PC-3 (cell line): ENCODE results near the gene BDNF. TPM values are rescaled to one million over a fixed set of nuclear protein-coding genes. Genes with fewer than 3 reads are reported as not detected.

Experiments
- ATAC-seq: fragments of 200-7000 bp; cut with Tn5 transposase; 2 replicates; pipeline ENCODE4 v1.9.1; 2020; ENCODE audit warnings: mild to moderate bottlenecking, moderate library complexity
- BruUV-seq: library from RNA; stranded (reverse); fragments of 400-500 nt; replicated peaks from 2 replicates; lab custom pipeline; 2021; lab: Mats Ljungman, UMichigan
- CTCF ChIA-PET: fragments of 300-600 bp; sonication (Branson Sonifier 250); formaldehyde crosslinking; loops from one replicate; lab custom pipeline; 2022; ENCODE audit warnings: antibody characterized with exemption; lab: Charles Lee
- POLR2A ChIA-PET: fragments of 300-600 bp; sonication (Branson Sonifier 250); formaldehyde crosslinking; loops from one replicate; lab custom pipeline; 2022; ENCODE audit warnings: antibody characterized with exemption; ENCODE audit not compliant: unreplicated experiment; lab: Charles Lee
- DNase-seq: peaks from one replicate; pipeline ENCODE4 v3.0.0-alpha.2; 2015
- H2AFZ ChIP-seq: fragments of 300-600 bp; sonication (generic); 2 replicates; pipeline ENCODE4 v1.6.0; 2016; ENCODE audit warnings: antibody characterized with exemption, low read length
- H3F3A ChIP-seq: fragments of 300-600 bp; sonication (generic); one replicate; pipeline ENCODE4 v1.6.0; 2017; ENCODE audit warnings: antibody characterized with exemption, low read length, control low read depth, mild to moderate bottlenecking; ENCODE audit not compliant: unreplicated experiment
- H3K27ac ChIP-seq: fragments of 300-600 bp; sonication (generic); 2 replicates; pipeline ENCODE4 v1.5.1; 2016; ENCODE audit warnings: mild to moderate bottlenecking, low read length
- H3K27me3 ChIP-seq: fragments of 300-600 bp; sonication (generic); 2 replicates; pipeline ENCODE4 v1.6.1; 2016; ENCODE audit warnings: low read length, mixed read lengths
- H3K36me3 ChIP-seq: fragments of 300-600 bp; sonication (generic); 2 replicates; pipeline ENCODE4 v1.6.1; 2016; ENCODE audit warnings: low read depth, mixed run types, low read length, mixed read lengths
- H3K4me1 ChIP-seq: fragments of 300-600 bp; sonication (generic); 2 replicates; pipeline ENCODE4 v1.5.1; 2016; ENCODE audit warnings: low read length; ENCODE audit not compliant: insufficient read depth
- H3K4me2 ChIP-seq: fragments of 300-600 bp; sonication (generic); 2 replicates; pipeline ENCODE4 v1.6.0; 2016; ENCODE audit warnings: low read length
- H3K4me3 ChIP-seq: fragments of 300-600 bp; sonication (generic); 2 replicates; pipeline ENCODE4 v1.5.1; 2016; ENCODE audit warnings: mild to moderate bottlenecking, low read length, mixed read lengths
- H3K79me2 ChIP-seq: fragments of 300-600 bp; sonication (generic); 2 replicates; pipeline ENCODE4 v1.6.1; 2017; ENCODE audit warnings: low read length, mixed read lengths
- H3K9ac ChIP-seq: fragments of 300-600 bp; sonication (generic); 2 replicates; pipeline ENCODE4 v1.6.0; 2016; ENCODE audit warnings: mild to moderate bottlenecking, low read length
- H3K9me2 ChIP-seq: fragments of 300-600 bp; sonication (generic); replicated peaks from 2 replicates; pipeline ENCODE4 v1.6.1; 2016; ENCODE audit warnings: mixed run types, low read length, mixed read lengths
- H3K9me3 ChIP-seq: fragments of 300-600 bp; sonication (generic); 2 replicates; pipeline ENCODE4 v1.6.1; 2016; ENCODE audit warnings: low read length, mixed read lengths
- H4K20me1 ChIP-seq: fragments of 300-600 bp; sonication (generic); 2 replicates; pipeline ENCODE4 v1.6.1; 2016; ENCODE audit warnings: low read length, mixed read lengths
- CTCF ChIP-seq: fragments of 300-600 bp; sonication (generic); conservative IDR thresholded peaks from 2 replicates; pipeline ENCODE4 v1.5.1; 2017; ENCODE audit warnings: antibody characterized with exemption, low read depth, mild to moderate bottlenecking, low read length
- EZH2 ChIP-seq: fragments of 300-600 bp; sonication (generic); IDR thresholded peaks from one replicate; pipeline ENCODE4 v1.6.1; 2017; ENCODE audit warnings: antibody characterized with exemption, mild to moderate bottlenecking, low read length; ENCODE audit not compliant: unreplicated experiment
- EZH2phosphoT487 ChIP-seq: fragments of 300-600 bp; sonication (generic); IDR thresholded peaks from 2 replicates; pipeline ENCODE4 v1.6.1; 2018; ENCODE audit warnings: mild to moderate bottlenecking, antibody characterized with exemption, low read length, borderline replicate concordance
- intact Hi-C: fragments of 100-400 bp; cut with micrococcal nuclease; formaldehyde crosslinking; loops from 2 replicates; pipeline ENCODE4 v1.9.0; 2023
- total RNA-seq: library from RNA; depleted of rRNA; stranded (reverse); fragments of >200 nt; gene quantifications from 2 replicates; pipeline ENCODE4 v1.2.3, GENCODE V29; 2014

BDNF gene
- total RNA-seq, 1 experiment from 2014 or later: 3.8 TPM

- DNase-seq (no peak), ATAC-seq (no peak)
- H3K4me2 ChIP-seq: no peak overlapping the region
- intact Hi-C loops: no loop called here
- no peak overlapping the region for H3K9ac ChIP-seq
- H3K4me3 ChIP-seq: no peak overlapping the region
- no peaks in the 10 kb centered on the region for H3K79me2 ChIP-seq
- H3K9me2 ChIP-seq: no peaks in the 10 kb centered on the region
- no peaks in the 10 kb centered on the region for H4K20me1 ChIP-seq
- ChIA-PET CTCF (no interaction called here), POLR2A (no interaction called here)
- H3K9me3 ChIP-seq: no peaks in the 10 kb centered on the region
- H3K27ac ChIP-seq: no peak overlapping the region
- BruUV-seq: no TSS peak
- H3K36me3 ChIP-seq: no peaks in the 10 kb centered on the region
- no peaks in the 10 kb centered on the region for H3K27me3 ChIP-seq
- TF ChIP-seq EZH2phosphoT487: no peak
- no peak for TF ChIP-seq EZH2
- TF ChIP-seq CTCF: no peak
- H2AFZ ChIP-seq: no peak overlapping the region
- no peaks in the 10 kb centered on the region for H3K4me1 ChIP-seq
- no peaks in the 10 kb centered on the region for H3F3A ChIP-seq
These were observed 43.9 kb downstream of the BDNF start for GRCh38 chr11:27656320-27656719.

GRCh38 chr11:27653990-27654758 lies 46.1 kb downstream of the BDNF start:
- no peaks in the 10 kb centered on the region for H3K79me2 ChIP-seq
- POLR2A ChIA-PET: no interaction called here
- no peaks in the 10 kb centered on the region for H3K4me1 ChIP-seq
- H4K20me1 ChIP-seq: no peaks in the 10 kb centered on the region
- no peak overlapping the region for H3K27ac ChIP-seq
- H3K4me3 ChIP-seq: no peak overlapping the region
- no peaks in the 10 kb centered on the region for H3K9me2 ChIP-seq
- H3K9ac ChIP-seq: no peak overlapping the region
- no peak for ATAC-seq
- no peaks in the 10 kb centered on the region for H3K36me3 ChIP-seq
- intact Hi-C loops: no loop called here
- TF ChIP-seq EZH2: no peak
- TF ChIP-seq CTCF: no peak
- no peak for TF ChIP-seq EZH2phosphoT487
- H3K27me3 ChIP-seq: no peaks in the 10 kb centered on the region
- no TSS peak for BruUV-seq
- no peaks in the 10 kb centered on the region for H3F3A ChIP-seq
- no peak overlapping the region for H2AFZ ChIP-seq
- H3K4me2 ChIP-seq: no peak overlapping the region
- no peak for DNase-seq
- CTCF ChIA-PET: no interaction called here
- H3K9me3 ChIP-seq: no peaks in the 10 kb centered on the region

DNA sequence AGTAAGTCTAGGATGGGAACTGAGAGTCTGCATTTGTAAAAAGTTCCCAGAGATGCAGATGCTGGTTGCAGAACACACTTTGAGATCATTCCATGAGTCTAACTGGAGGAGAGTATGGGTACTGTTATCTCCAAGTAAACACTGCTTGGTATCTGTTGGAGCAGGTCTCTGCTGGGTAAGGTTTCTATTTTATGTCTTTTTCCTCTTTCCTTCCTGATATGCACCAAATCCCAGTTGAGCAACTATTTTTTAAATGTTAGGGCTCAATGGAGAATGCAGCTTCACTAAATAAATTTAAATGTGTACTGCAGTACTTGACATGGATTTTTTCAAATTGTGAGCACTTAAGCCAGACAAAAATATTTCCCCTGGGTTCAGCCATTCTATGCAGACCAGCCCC lies 48.5 kb downstream of the BDNF start:
- Histone ChIP-seq H3K79me2 (no peaks in the 10 kb centered on the region), H3K36me3 (no peaks in the 10 kb centered on the region), H3K9me2 (no peaks in the 10 kb centered on the region), H3K9ac (no peak overlapping the region), H3K4me1 (no peaks in the 10 kb centered on the region), H3K9me3 (no peaks in the 10 kb centered on the region), H3F3A (no peaks in the 10 kb centered on the region), H3K4me3 (no peak overlapping the region), H2AFZ (no peak overlapping the region), H3K27ac (no peak overlapping the region), H3K4me2 (no peak overlapping the region), H3K27me3 (no peaks in the 10 kb centered on the region), H4K20me1 (no peaks in the 10 kb centered on the region)
- DNase-seq (no peak), ATAC-seq (no peak)
- CTCF ChIA-PET: no interaction called here
- BruUV-seq: no TSS peak
- TF ChIP-seq EZH2phosphoT487 (no peak), CTCF (no peak), EZH2 (no peak)
- intact Hi-C loops: no loop called here
- POLR2A ChIA-PET: no interaction called here
